ENCODE measurements around the gene SERPINB1. TPM values are rescaled to one million over a fixed set of nuclear protein-coding genes. Genes with fewer than 3 reads are reported as not detected.

SERPINB1 gene
- total and polyA plus RNA-seq, 9 of the 15 experiments (the other 6 are each of a cell fraction or from before 2014, with no cell fraction given): 33.9 to 108 (median 63.8) TPM

DNA sequence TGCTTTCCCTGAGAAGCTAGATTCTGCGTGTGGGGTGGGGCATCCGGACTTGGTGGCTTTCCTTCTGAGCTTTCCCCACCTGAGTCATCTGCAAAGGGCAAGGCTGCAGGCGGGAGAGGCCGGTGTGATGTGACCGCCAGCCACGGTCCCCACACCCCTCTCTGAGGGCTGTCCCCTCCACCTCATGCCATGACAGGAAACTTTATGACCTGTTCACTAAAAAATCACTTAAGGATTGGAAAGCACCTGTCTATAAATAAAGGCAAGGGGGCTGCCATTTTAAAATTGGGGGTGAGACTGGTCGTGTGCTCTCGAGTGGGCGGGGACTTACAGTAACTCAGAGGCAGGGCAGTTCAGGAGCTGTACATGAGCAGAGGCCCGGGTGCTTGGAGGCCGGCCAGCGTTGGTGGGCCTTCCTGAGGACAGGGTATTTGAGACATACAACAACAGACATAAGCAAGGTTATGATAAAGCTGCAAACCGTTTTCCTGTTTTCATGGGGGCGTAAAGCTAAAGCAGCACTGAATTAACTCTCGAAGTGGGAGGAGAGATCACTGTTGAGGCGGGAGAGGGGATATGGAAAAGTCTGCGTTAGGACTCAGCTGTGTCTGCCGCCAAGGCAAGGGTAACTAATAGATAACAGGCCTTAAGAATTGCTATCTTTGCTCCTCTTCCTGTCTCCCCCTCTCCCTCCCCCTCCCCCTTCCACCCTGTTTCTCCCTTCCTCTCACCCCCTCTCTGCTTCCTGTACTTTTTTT lies 16.1 kb upstream of the SERPINB1 start (continued):
- TF ChIP-seq POLR3A (IDR thresholded peaks at IDR 0.05; ENCODE audit: borderline replicate concordance, extremely low read depth, insufficient read depth, insufficient read length) (no peak), ZNF79 (CRISPR knock-in tag; IDR thresholded peaks at IDR 0.05; ENCODE audit: low read depth) (no peak), LARP7 (IDR thresholded peaks at IDR 0.05) (0 out of 2 replicates have a peak, but pooled peaks have one; percentile 62), TBP (optimal IDR thresholded peaks at IDR 0.05; ENCODE audit: low read depth, low read length) (peak; percentile 30), KLF13 (tag; IDR thresholded peaks at IDR 0.05; ENCODE audit: borderline replicate concordance, low read depth) (peak; percentile 70; the same call in 1 of the 2 replicates), XRCC4 (IDR thresholded peaks at IDR 0.05; ENCODE audit: extremely low read depth, insufficient read depth, insufficient read length) (no peak), SMAD1 (IDR thresholded peaks at IDR 0.05; ENCODE audit: low read depth, low read length, partially characterized antibody) (peak; percentile 50), ZNF24 (IDR thresholded peaks at IDR 0.05) (peak; percentile 50; the same call in 1 of the 2 replicates), ERF (CRISPR knock-in tag; IDR thresholded peaks at IDR 0.05) (peak; percentile 68; the same call in 1 of the 2 replicates), PHB (CRISPR knock-in tag; IDR thresholded peaks at IDR 0.05) (no peak), FUS (optimal IDR thresholded peaks at IDR 0.05; ENCODE audit: low read depth, low read length) (no peak), NFXL1 (CRISPR knock-in tag; IDR thresholded peaks at IDR 0.05) (0 out of 2 replicates have a peak, but pooled peaks have one; percentile 72), PHF21A (IDR thresholded peaks at IDR 0.05; ENCODE audit: borderline replicate concordance, low read depth) (peak; percentile 7; the same call in 1 of the 2 replicates), BHLHE40 (IDR thresholded peaks at IDR 0.05; ENCODE audit: low read length) (peak; percentile 33; the same call in 1 of the 2 replicates), SETDB1 (IDR thresholded peaks at IDR 0.05; ENCODE audit: low read length) (no peak), ARHGAP35 (IDR thresholded peaks at IDR 0.05; ENCODE audit: partially characterized antibody) (no peak)
- TF ChIP-seq, protein P1, sequence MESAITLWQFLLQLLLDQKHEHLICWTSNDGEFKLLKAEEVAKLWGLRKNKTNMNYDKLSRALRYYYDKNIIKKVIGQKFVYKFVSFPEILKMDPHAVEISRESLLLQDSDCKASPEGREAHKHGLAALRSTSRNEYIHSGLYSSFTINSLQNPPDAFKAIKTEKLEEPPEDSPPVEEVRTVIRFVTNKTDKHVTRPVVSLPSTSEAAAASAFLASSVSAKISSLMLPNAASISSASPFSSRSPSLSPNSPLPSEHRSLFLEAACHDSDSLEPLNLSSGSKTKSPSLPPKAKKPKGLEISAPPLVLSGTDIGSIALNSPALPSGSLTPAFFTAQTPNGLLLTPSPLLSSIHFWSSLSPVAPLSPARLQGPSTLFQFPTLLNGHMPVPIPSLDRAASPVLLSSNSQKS (CRISPR knock-in tag; IDR thresholded peaks at IDR 0.05): no peak
- TF ChIP-seq, protein P2, sequence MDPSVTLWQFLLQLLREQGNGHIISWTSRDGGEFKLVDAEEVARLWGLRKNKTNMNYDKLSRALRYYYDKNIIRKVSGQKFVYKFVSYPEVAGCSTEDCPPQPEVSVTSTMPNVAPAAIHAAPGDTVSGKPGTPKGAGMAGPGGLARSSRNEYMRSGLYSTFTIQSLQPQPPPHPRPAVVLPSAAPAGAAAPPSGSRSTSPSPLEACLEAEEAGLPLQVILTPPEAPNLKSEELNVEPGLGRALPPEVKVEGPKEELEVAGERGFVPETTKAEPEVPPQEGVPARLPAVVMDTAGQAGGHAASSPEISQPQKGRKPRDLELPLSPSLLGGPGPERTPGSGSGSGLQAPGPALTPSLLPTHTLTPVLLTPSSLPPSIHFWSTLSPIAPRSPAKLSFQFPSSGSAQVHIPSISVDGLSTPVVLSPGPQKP (CRISPR knock-in tag; IDR thresholded peaks at IDR 0.05): no peak
- TF ChIP-seq, protein P3, sequence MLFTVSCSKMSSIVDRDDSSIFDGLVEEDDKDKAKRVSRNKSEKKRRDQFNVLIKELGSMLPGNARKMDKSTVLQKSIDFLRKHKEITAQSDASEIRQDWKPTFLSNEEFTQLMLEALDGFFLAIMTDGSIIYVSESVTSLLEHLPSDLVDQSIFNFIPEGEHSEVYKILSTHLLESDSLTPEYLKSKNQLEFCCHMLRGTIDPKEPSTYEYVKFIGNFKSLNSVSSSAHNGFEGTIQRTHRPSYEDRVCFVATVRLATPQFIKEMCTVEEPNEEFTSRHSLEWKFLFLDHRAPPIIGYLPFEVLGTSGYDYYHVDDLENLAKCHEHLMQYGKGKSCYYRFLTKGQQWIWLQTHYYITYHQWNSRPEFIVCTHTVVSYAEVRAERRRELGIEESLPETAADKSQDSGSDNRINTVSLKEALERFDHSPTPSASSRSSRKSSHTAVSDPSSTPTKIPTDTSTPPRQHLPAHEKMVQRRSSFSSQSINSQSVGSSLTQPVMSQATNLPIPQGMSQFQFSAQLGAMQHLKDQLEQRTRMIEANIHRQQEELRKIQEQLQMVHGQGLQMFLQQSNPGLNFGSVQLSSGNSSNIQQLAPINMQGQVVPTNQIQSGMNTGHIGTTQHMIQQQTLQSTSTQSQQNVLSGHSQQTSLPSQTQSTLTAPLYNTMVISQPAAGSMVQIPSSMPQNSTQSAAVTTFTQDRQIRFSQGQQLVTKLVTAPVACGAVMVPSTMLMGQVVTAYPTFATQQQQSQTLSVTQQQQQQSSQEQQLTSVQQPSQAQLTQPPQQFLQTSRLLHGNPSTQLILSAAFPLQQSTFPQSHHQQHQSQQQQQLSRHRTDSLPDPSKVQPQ (CRISPR knock-in tag; IDR thresholded peaks at IDR 0.05; ENCODE audit: borderline replicate concordance): no peak
- TF ChIP-seq, protein P4, sequence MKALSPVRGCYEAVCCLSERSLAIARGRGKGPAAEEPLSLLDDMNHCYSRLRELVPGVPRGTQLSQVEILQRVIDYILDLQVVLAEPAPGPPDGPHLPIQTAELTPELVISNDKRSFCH (CRISPR knock-in tag; IDR thresholded peaks at IDR 0.05): no peak; the same call in 1 of the 2 replicates
- TF ChIP-seq, protein P4 (tag; IDR thresholded peaks at IDR 0.05): peak; percentile 87; the same call in 1 of the 2 replicates
- TF ChIP-seq, protein P5, sequence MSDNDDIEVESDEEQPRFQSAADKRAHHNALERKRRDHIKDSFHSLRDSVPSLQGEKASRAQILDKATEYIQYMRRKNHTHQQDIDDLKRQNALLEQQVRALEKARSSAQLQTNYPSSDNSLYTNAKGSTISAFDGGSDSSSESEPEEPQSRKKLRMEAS (CRISPR knock-in tag; IDR thresholded peaks at IDR 0.05): peak; percentile 90
- TF ChIP-seq, protein P6, sequence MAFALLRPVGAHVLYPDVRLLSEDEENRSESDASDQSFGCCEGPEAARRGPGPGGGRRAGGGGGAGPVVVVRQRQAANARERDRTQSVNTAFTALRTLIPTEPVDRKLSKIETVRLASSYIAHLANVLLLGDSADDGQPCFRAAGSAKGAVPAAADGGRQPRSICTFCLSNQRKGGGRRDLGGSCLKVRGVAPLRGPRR (CRISPR knock-in tag; IDR thresholded peaks at IDR 0.05): 0 out of 2 replicates have a peak, but pooled peaks have one; percentile 8
